Left lung (tissue), 10 donors: Measurements from ENCODE around the gene INKA2. TPM values are rescaled to one million over a fixed set of nuclear protein-coding genes. Genes with fewer than 3 reads are reported as not detected.
"Not testable (repeated sequence)": the region's sequence is repeated elsewhere in the genome, so short reads cannot be mapped to it uniquely, and the experiment has no call there.

Experiments used
- ATAC-seq: fragments of 200-7000 bp; cut with Tn5 transposase; one replicate; pipeline ENCODE4 v1.9.1; 2020; ENCODE audit warnings: moderate library complexity
- DNase-seq, 4 donors: peaks; one replicate each; pipeline ENCODE4 v3.0.0-alpha.2; 2013 to 2020
- H3K27ac ChIP-seq, 2 donors: fragments of 200-600 bp; sonication (generic) in 1 of 2; one replicate each; pipeline versions ENCODE4 v1.5.0 to v1.8.0; 2020 to 2021
- H3K27me3 ChIP-seq, 2 donors: fragments of 200-600 bp; sonication (generic) in 1 of 2; one replicate each; pipeline versions ENCODE4 v1.5.0 to v1.8.0; 2020 to 2021
- H3K36me3 ChIP-seq, 2 donors: fragments of 200-600 bp; sonication (generic) in 1 of 2; one replicate each; pipeline versions ENCODE4 v1.5.0 to v1.8.0; 2020 to 2021
- H3K4me1 ChIP-seq, 2 donors: fragments of 200-600 bp; one replicate each; pipeline ENCODE4 v1.8.0; 2021
- H3K4me3 ChIP-seq, 2 donors: fragments of 200-600 bp; sonication (generic) in 1 of 2; one replicate each; pipeline versions ENCODE4 v1.5.0 to v1.8.0; 2020 to 2021; ENCODE audit warnings: mild to moderate bottlenecking in 1 of 2
- H3K9me3 ChIP-seq, 2 donors: fragments of 200-600 bp; sonication (generic) in 1 of 2; one replicate each; pipeline versions ENCODE4 v1.5.0 to v1.8.0; 2020 to 2021
- intact Hi-C, 2 donors: fragments of 100-400 bp; cut with DNase I; formaldehyde crosslinking; loops; one replicate each; pipeline versions ENCODE4 v1.11.2 to v1.14.2; 2022
- polyA plus RNA-seq, 6 donors: library from polyadenylated mRNA; unstranded; fragments of 120-200 nt; gene quantifications; one replicate each; pipeline ENCODE4 v1.2.1, GENCODE V29; 2013; ENCODE audit not compliant: insufficient read length in 6 of 6
- total RNA-seq, 2 donors: library from RNA; stranded (reverse); fragmentation: NEBNext Ultra II Directional; extraction: Animal tissue kit (Norgen Biotek cat#: 25700); gene quantifications; one replicate each; pipeline ENCODE4 v1.2.1, GENCODE V29; 2021
- TF ChIP-seq, protein P1 (sequence below), 2 donors: fragments of 200-600 bp; sonication (generic) in 1 of 2; IDR thresholded peaks; one replicate each; pipeline versions ENCODE4 v1.5.0 to v1.8.0; 2021; ENCODE audit warnings: antibody characterized with exemption in 2 of 2
- donor health status: DM: no; HTN: yes; CAD: no.
- donor health status: DM: no; HTN: no; CAD: no.

Gene INKA2
- total and polyA plus RNA-seq, 8 donors, result 3.4 to 13.8 (median 5.1) TPM

DNA sequence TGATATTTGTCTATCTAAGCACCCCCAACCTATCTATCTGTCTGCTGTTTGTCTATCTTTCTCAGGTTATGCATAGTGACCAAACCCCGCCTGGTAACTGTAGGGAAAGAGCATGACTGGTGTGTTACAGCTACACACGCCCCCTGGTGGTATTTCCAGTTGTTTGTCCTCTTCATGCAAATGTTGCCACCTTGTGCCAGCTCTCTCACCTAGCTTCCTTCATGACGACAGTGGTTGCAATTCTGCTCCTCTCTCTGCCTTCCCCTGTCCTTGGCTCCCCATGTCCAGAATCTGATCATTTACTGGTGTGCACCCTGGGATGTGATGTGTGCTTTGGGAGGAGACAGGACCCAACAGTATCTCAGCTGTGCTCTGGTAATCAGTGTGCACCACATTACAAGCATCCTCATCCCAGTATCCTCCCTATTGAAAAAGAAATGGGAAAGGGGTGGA lies 8.1 kb upstream of the INKA2 start:
- no peaks in the 10 kb centered on the region for H3K9me3 ChIP-seq
- H3K27me3 ChIP-seq, result peaks cover 0 to 1% of the 10 kb centered on the region in 2 donors
- TF ChIP-seq, protein P1, sequence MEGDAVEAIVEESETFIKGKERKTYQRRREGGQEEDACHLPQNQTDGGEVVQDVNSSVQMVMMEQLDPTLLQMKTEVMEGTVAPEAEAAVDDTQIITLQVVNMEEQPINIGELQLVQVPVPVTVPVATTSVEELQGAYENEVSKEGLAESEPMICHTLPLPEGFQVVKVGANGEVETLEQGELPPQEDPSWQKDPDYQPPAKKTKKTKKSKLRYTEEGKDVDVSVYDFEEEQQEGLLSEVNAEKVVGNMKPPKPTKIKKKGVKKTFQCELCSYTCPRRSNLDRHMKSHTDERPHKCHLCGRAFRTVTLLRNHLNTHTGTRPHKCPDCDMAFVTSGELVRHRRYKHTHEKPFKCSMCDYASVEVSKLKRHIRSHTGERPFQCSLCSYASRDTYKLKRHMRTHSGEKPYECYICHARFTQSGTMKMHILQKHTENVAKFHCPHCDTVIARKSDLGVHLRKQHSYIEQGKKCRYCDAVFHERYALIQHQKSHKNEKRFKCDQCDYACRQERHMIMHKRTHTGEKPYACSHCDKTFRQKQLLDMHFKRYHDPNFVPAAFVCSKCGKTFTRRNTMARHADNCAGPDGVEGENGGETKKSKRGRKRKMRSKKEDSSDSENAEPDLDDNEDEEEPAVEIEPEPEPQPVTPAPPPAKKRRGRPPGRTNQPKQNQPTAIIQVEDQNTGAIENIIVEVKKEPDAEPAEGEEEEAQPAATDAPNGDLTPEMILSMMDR (IDR thresholded peaks at IDR 0.05), result peak; percentile 45 to 80
- ATAC-seq (peak; percentile 93), DNase-seq (peak in 2 of 4 donors; percentile 40 to 72)
- intact Hi-C loops, result no loop called here
- no peak overlapping the region for H3K4me3 ChIP-seq
- H3K4me1 ChIP-seq, result no peaks in the 10 kb centered on the region
- H3K36me3 ChIP-seq, result no peaks in the 10 kb centered on the region
- H3K27ac ChIP-seq, result no peak overlapping the region

DNA sequence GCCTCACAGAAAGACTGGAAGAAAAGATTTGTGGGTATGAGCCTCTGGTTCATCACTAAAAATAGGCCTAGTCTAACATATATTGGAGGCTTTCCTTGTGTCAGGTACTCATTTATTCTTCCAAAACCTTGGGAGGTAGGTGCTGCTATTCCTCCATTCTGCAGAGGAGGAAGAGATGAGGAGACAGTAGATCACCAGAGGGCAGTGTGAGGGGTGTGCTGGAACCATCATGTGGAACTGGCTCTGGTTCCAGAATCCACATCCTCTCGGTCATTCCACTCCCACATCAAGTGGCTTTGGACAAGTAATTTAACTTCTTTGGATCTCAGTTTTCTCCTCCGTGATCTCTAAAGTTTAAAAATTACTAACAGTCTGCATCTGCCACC lies 7.4 kb upstream of the INKA2 start:
- intact Hi-C loops, result no loop called here
- peaks cover 0 to 8% of the 10 kb centered on the region in 2 donors for H3K27me3 ChIP-seq
- no peaks in the 10 kb centered on the region for H3K36me3 ChIP-seq
- no peaks in the 10 kb centered on the region for H3K9me3 ChIP-seq
- no peaks in the 10 kb centered on the region for H3K4me1 ChIP-seq
- no peak overlapping the region for H3K4me3 ChIP-seq
- no peak for ATAC-seq
- no peak for DNase-seq
- TF ChIP-seq, protein P1 (IDR thresholded peaks at IDR 0.05), result no peak
- H3K27ac ChIP-seq, result no peak overlapping the region

GRCh38 chr1:111745675-111746613 lies 6.7 kb upstream of the INKA2 start:
- Histone ChIP-seq H3K27me3 (peaks cover 0 to 15% of the 10 kb centered on the region in 2 donors), H3K27ac (no peak overlapping the region), H3K4me3 (no peak overlapping the region), H3K36me3 (no peaks in the 10 kb centered on the region), H3K9me3 (no peaks in the 10 kb centered on the region), H3K4me1 (no peaks in the 10 kb centered on the region)
- no peak for DNase-seq
- ATAC-seq, result no peak
- intact Hi-C loops, result no loop called here
- TF ChIP-seq, protein P1 (IDR thresholded peaks at IDR 0.05), result no peak

- intact Hi-C loops, result no loop called here
- no peak for DNase-seq
- Histone ChIP-seq H3K36me3 (no peaks in the 10 kb centered on the region), H3K4me3 (no peak overlapping the region), H3K27me3 (peaks cover 0 to 26% of the 10 kb centered on the region in 2 donors), H3K27ac (no peak overlapping the region), H3K4me1 (peaks cover 0 to 18% of the 10 kb centered on the region in 2 donors), H3K9me3 (no peaks in the 10 kb centered on the region)
- ATAC-seq, result no peak
- TF ChIP-seq, protein P1 (IDR thresholded peaks at IDR 0.05), result no peak
Observed at GRCh38 chr1:111743679-111744101, 4.5 kb upstream of the INKA2 start.

DNA sequence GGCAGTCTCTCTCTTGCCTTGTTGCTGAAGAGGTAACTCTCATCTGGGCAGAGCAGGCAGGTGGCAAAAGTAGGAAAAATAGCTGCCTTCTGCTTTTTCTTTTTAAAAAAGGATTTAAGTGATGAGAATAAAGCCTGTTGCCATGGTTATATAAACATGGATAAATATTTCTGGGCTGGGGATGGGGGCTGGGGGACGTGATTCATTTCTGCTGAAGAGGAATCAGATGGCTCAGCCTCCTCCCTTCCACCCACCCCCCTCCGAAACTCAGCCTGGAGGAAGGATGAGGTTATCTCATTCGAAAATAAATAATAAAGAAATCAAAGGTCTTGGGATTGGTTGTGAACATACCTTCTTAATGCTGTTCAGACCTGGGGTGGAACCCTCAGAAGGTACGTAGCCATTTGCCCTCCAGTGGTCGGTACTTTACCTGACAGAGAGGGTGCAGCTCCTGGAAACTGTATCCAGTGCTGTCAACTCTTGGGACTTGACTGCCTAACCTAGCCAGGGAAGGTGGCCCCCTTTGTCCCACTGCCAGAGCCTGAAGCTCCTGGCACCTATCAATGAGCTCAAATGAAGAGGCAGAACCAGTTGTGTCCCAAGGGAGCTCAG lies 3.8 kb upstream of the INKA2 start:
- intact Hi-C loops, result no loop called here
- no peak for ATAC-seq
- TF ChIP-seq, protein P1 (IDR thresholded peaks at IDR 0.05), result no peak
- no peak overlapping the region for H3K27ac ChIP-seq
- H3K4me3 ChIP-seq, result no peak overlapping the region
- no peak for DNase-seq
- H3K9me3 ChIP-seq, result no peaks in the 10 kb centered on the region
- H3K27me3 ChIP-seq, result peaks cover 0 to 26% of the 10 kb centered on the region in 2 donors
- peaks cover 0 to 24% of the 10 kb centered on the region in 2 donors for H3K4me1 ChIP-seq
- H3K36me3 ChIP-seq, result no peaks in the 10 kb centered on the region

- H3K9me3 ChIP-seq, intact Hi-C loops, H3K4me3 ChIP-seq, DNase-seq, ATAC-seq, H3K36me3 ChIP-seq, H3K27ac ChIP-seq: not testable (repeated sequence)
- H3K27me3 ChIP-seq, result peaks cover 0 to 26% of the 10 kb centered on the region in 2 donors
- peaks cover 1 to 32% of the 10 kb centered on the region in 2 donors for H3K4me1 ChIP-seq
Observed at GRCh38 chr1:111742292-111742691, 3.1 kb upstream of the INKA2 start.
